Measurements from ENCODE around the gene CAMK2A.

- TF ChIP-seq POLR2AphosphoS5 (IDR thresholded peaks at IDR 0.05; ENCODE audit: low read depth, low read length) (no peak), POLR2A (IDR thresholded peaks at IDR 0.05; ENCODE audit: low read depth, low read length) (no peak)
Measured at GRCh38 chr5:150242251-150242894, 47.2 kb downstream of the CAMK2A start.

All from GM12892 (cell line).